GM21619 (cell line): Measurements from ENCODE around the gene CACNA1C.

Source experiments
- ATAC-seq: cut with Tn5 transposase; IDR thresholded peaks from one replicate; pipeline ENCODE4 v1.9.1; 2021; ENCODE audit not compliant: unreplicated experiment

Gene CACNA1C

GRCh38 chr12:2354151-2354991, 301.6 kb downstream of the CACNA1C start:
- ATAC-seq: no peak

- ATAC-seq: no peak
Observed at GRCh38 chr12:2355198-2355597, 302.4 kb downstream of the CACNA1C start.

- no peak for ATAC-seq
Observed at GRCh38 chr12:2355604-2356003, 302.8 kb downstream of the CACNA1C start.

GRCh38 chr12:2356601-2357125, 303.9 kb downstream of the CACNA1C start:
- no peak for ATAC-seq

GRCh38 chr12:2358986-2359658, 306.3 kb downstream of the CACNA1C start:
- no peak for ATAC-seq

- no peak for ATAC-seq
Observed at GRCh38 chr12:2359725-2360629, 307.2 kb downstream of the CACNA1C start.

GRCh38 chr12:2360630-2361170, 307.9 kb downstream of the CACNA1C start:
- no peak for ATAC-seq

GRCh38 chr12:2363836-2364609, 311.2 kb downstream of the CACNA1C start:
- ATAC-seq: no peak

GRCh38 chr12:2364631-2365051, 311.9 kb downstream of the CACNA1C start:
- ATAC-seq: no peak

- ATAC-seq: no peak
Observed at GRCh38 chr12:2366711-2367110, 313.9 kb downstream of the CACNA1C start.

GRCh38 chr12:2372178-2372577, 319.4 kb downstream of the CACNA1C start:
- ATAC-seq: no peak

GRCh38 chr12:2372735-2373134, 319.9 kb downstream of the CACNA1C start:
- no peak for ATAC-seq

GRCh38 chr12:2373307-2373706, 320.5 kb downstream of the CACNA1C start:
- no peak for ATAC-seq

- no peak for ATAC-seq
Observed at GRCh38 chr12:2374092-2374906, 321.5 kb downstream of the CACNA1C start.

GRCh38 chr12:2375871-2376270, 323.1 kb downstream of the CACNA1C start:
- no peak for ATAC-seq

GRCh38 chr12:2376908-2377657, 324.3 kb downstream of the CACNA1C start:
- ATAC-seq: no peak

GRCh38 chr12:2378835-2379330, 326.1 kb downstream of the CACNA1C start:
- peak; percentile 58 for ATAC-seq

GRCh38 chr12:2380946-2381345, 328.2 kb downstream of the CACNA1C start:
- no peak for ATAC-seq
